Measurements from ENCODE around the gene CMSS1. TPM values are rescaled to one million over a fixed set of nuclear protein-coding genes. Genes with fewer than 3 reads are reported as not detected.

Gene CMSS1
- total RNA-seq, 1 experiment from 2014 or later = 41.6 TPM

DNA sequence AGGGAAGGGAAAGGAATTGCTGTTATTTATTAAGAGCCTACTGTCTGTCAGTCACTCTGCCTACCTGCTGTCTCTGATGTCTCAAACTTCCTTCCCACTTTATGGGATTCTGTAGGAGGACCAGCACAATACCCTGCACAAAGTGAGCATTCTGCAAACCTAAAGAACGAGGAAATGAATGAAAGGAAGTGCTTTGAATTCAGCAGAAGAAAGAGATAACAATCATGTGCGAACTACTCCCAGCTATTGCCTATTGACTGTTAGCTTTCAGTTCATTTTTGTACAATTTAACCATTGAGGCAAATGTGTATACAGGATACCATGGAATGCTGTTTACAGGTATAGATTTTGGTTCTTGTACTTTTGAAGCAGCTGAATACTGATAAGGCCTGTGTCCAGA is 66.8 kb downstream of the CMSS1 start:
- no peaks in the 10 kb centered on the region for H3K36me3 ChIP-seq (ENCODE audit: insufficient read depth, low read length)
- H3K27me3 ChIP-seq (ENCODE audit: low read length) = no peaks in the 10 kb centered on the region
- H3K9ac ChIP-seq (ENCODE audit: low read length) = no peak overlapping the region
- H3K9me2 ChIP-seq (replicated peaks; ENCODE audit: insufficient read depth, low read length) = no peaks in the 10 kb centered on the region
- H3K4me1 ChIP-seq (ENCODE audit: low read length) = no peaks in the 10 kb centered on the region
- no peak overlapping the region for H3K4me2 ChIP-seq (ENCODE audit: low read depth, low read length, poor library complexity, severe bottlenecking)
- no peak overlapping the region for H3K27ac ChIP-seq (ENCODE audit: low read length)
- no peak overlapping the region for H3K4me3 ChIP-seq (ENCODE audit: low read length)
- H3K9me3 ChIP-seq (ENCODE audit: low read length) = no peaks in the 10 kb centered on the region
- H2AFZ ChIP-seq (ENCODE audit: low read length) = no peak overlapping the region
- no peak for DNase-seq
- peaks cover 41% of the 10 kb centered on the region for H4K20me1 ChIP-seq (ENCODE audit: insufficient read depth, low read depth, low read length)
- H3K79me2 ChIP-seq (ENCODE audit: low read length) = no peaks in the 10 kb centered on the region

DNA sequence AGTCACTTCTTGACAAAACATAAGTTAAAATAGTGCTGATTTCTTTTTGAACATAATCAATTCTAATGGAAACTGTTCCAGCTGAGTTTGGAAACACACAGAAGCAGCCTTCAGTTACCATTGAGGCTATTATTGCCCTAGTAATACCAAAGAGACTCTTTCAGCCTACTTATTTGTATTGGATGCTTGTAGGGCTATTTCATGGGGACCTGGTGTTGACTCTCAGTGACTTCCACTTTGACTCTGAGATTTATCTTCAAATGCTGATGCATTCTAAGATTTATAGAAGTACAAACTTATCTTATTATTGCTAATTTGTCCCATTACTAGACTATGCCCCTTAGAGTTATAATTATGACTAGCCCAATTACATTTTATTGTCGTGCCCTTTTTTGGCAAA is 67.4 kb downstream of the CMSS1 start:
- Histone ChIP-seq H3K9me3 (ENCODE audit: low read length) (no peaks in the 10 kb centered on the region), H3K9me2 (replicated peaks; ENCODE audit: insufficient read depth, low read length) (no peaks in the 10 kb centered on the region), H3K36me3 (ENCODE audit: insufficient read depth, low read length) (no peaks in the 10 kb centered on the region), H3K79me2 (ENCODE audit: low read length) (no peaks in the 10 kb centered on the region), H3K4me1 (ENCODE audit: low read length) (no peaks in the 10 kb centered on the region), H3K27me3 (ENCODE audit: low read length) (no peaks in the 10 kb centered on the region), H3K9ac (ENCODE audit: low read length) (no peak overlapping the region), H2AFZ (ENCODE audit: low read length) (no peak overlapping the region), H3K4me3 (ENCODE audit: low read length) (no peak overlapping the region), H3K4me2 (ENCODE audit: low read depth, low read length, poor library complexity, severe bottlenecking) (no peak overlapping the region), H4K20me1 (ENCODE audit: insufficient read depth, low read depth, low read length) (peaks cover 38% of the 10 kb centered on the region), H3K27ac (ENCODE audit: low read length) (no peak overlapping the region)
- DNase-seq = no peak

- Histone ChIP-seq H3K9me2 (replicated peaks; ENCODE audit: insufficient read depth, low read length) (no peaks in the 10 kb centered on the region), H3K36me3 (ENCODE audit: insufficient read depth, low read length) (no peaks in the 10 kb centered on the region), H3K9me3 (ENCODE audit: low read length) (no peaks in the 10 kb centered on the region), H4K20me1 (ENCODE audit: insufficient read depth, low read depth, low read length) (peaks cover 36% of the 10 kb centered on the region), H3K27ac (ENCODE audit: low read length) (no peak overlapping the region), H3K4me3 (ENCODE audit: low read length) (no peak overlapping the region), H3K9ac (ENCODE audit: low read length) (no peak overlapping the region), H3K4me1 (ENCODE audit: low read length) (no peaks in the 10 kb centered on the region), H3K27me3 (ENCODE audit: low read length) (no peaks in the 10 kb centered on the region), H3K79me2 (ENCODE audit: low read length) (no peaks in the 10 kb centered on the region), H2AFZ (ENCODE audit: low read length) (no peak overlapping the region), H3K4me2 (ENCODE audit: low read depth, low read length, poor library complexity, severe bottlenecking) (no peak overlapping the region)
- no peak for DNase-seq
Observed at GRCh38 chr3:99885851-99886250, 68.2 kb downstream of the CMSS1 start.

GRCh38 chr3:99891610-99892285 is 74.1 kb downstream of the CMSS1 start:
- Histone ChIP-seq H2AFZ (ENCODE audit: low read length) (no peak overlapping the region), H3K9me3 (ENCODE audit: low read length) (no peaks in the 10 kb centered on the region), H3K27ac (ENCODE audit: low read length) (no peak overlapping the region), H3K4me3 (ENCODE audit: low read length) (no peak overlapping the region), H3K79me2 (ENCODE audit: low read length) (no peaks in the 10 kb centered on the region), H3K9ac (ENCODE audit: low read length) (no peak overlapping the region), H3K4me2 (ENCODE audit: low read depth, low read length, poor library complexity, severe bottlenecking) (no peak overlapping the region), H3K36me3 (ENCODE audit: insufficient read depth, low read length) (no peaks in the 10 kb centered on the region), H3K9me2 (replicated peaks; ENCODE audit: insufficient read depth, low read length) (no peaks in the 10 kb centered on the region), H3K27me3 (ENCODE audit: low read length) (no peaks in the 10 kb centered on the region), H3K4me1 (ENCODE audit: low read length) (no peaks in the 10 kb centered on the region), H4K20me1 (ENCODE audit: insufficient read depth, low read depth, low read length) (peaks cover 17% of the 10 kb centered on the region; the same call in 1 of the 2 replicates)
- no peak for DNase-seq

DNA sequence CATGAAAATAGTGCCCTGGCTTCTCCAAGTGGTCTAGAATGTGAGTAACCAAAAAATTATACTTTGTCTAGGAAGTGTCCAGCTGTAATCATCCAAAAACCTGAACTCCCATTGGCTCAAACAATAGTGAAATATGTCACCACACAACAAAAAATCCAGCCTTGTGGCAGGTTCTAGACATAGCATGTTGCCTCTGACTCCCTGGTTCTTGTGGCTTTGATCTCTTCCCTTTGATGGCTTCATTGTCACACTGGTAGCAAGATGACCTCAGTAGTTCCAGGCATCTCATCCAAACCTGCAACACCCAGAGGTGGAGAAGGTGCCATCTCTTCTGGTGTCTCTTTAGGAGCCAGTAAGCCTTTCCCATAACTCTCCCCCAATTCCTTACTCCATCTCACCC is 74.7 kb downstream of the CMSS1 start:
- Histone ChIP-seq H3K9me2 (replicated peaks; ENCODE audit: insufficient read depth, low read length) (no peaks in the 10 kb centered on the region), H3K4me1 (ENCODE audit: low read length) (no peaks in the 10 kb centered on the region), H3K79me2 (ENCODE audit: low read length) (no peaks in the 10 kb centered on the region), H3K4me3 (ENCODE audit: low read length) (no peak overlapping the region), H3K27ac (ENCODE audit: low read length) (no peak overlapping the region), H3K4me2 (ENCODE audit: low read depth, low read length, poor library complexity, severe bottlenecking) (no peak overlapping the region), H2AFZ (ENCODE audit: low read length) (no peak overlapping the region), H3K27me3 (ENCODE audit: low read length) (no peaks in the 10 kb centered on the region), H4K20me1 (ENCODE audit: insufficient read depth, low read depth, low read length) (peaks cover 19% of the 10 kb centered on the region; the same call in 1 of the 2 replicates), H3K36me3 (ENCODE audit: insufficient read depth, low read length) (no peaks in the 10 kb centered on the region), H3K9ac (ENCODE audit: low read length) (no peak overlapping the region), H3K9me3 (ENCODE audit: low read length) (no peaks in the 10 kb centered on the region)
- no peak for DNase-seq

DNA sequence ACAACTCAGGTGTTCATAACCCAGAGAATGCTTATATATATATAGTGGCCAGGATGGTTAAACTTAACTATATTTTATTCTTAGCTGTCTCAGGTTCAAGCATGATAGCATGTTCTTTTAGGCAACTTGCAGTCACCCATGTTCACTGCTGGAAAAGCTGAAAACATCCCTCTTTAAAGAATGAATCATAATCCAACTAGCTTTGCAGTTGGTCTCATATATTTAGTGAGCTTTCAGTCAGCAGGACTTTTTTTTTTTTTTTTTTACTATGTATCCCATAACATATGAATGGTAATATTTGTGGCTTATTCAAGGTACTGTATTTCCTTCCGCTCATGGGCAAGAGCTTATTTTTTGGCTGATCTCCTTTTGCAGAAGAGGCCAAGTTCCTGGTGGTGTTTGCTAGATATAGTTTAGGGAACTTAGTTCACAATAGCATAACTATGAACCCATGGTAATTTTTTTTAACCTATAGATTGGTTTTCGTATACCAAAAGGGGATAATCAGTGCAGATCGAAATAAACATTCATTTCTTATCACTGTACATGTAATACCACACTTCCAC is 77.6 kb downstream of the CMSS1 start:
- Histone ChIP-seq H3K27me3 (ENCODE audit: low read length) (no peaks in the 10 kb centered on the region), H3K4me3 (ENCODE audit: low read length) (no peak overlapping the region), H3K27ac (ENCODE audit: low read length) (no peak overlapping the region), H2AFZ (ENCODE audit: low read length) (no peak overlapping the region), H3K36me3 (ENCODE audit: insufficient read depth, low read length) (no peaks in the 10 kb centered on the region), H4K20me1 (ENCODE audit: insufficient read depth, low read depth, low read length) (peaks cover 19% of the 10 kb centered on the region; the same call in 1 of the 2 replicates), H3K9me2 (replicated peaks; ENCODE audit: insufficient read depth, low read length) (no peaks in the 10 kb centered on the region), H3K4me2 (ENCODE audit: low read depth, low read length, poor library complexity, severe bottlenecking) (no peak overlapping the region), H3K79me2 (ENCODE audit: low read length) (peaks cover 8% of the 10 kb centered on the region; the same call in 1 of the 2 replicates), H3K4me1 (ENCODE audit: low read length) (no peaks in the 10 kb centered on the region), H3K9ac (ENCODE audit: low read length) (no peak overlapping the region), H3K9me3 (ENCODE audit: low read length) (no peaks in the 10 kb centered on the region)
- DNase-seq = no peak

GRCh38 chr3:99895703-99896441 is 78.2 kb downstream of the CMSS1 start:
- H3K36me3 ChIP-seq (ENCODE audit: insufficient read depth, low read length) = no peaks in the 10 kb centered on the region
- no peak overlapping the region for H3K27ac ChIP-seq (ENCODE audit: low read length)
- H4K20me1 ChIP-seq (ENCODE audit: insufficient read depth, low read depth, low read length) = peaks cover 23% of the 10 kb centered on the region; the same call in 1 of the 2 replicates
- peaks cover 14% of the 10 kb centered on the region for H3K79me2 ChIP-seq (ENCODE audit: low read length)
- H2AFZ ChIP-seq (ENCODE audit: low read length) = no peak overlapping the region
- no peaks in the 10 kb centered on the region for H3K9me2 ChIP-seq (replicated peaks; ENCODE audit: insufficient read depth, low read length)
- no peak for DNase-seq
- H3K9me3 ChIP-seq (ENCODE audit: low read length) = no peaks in the 10 kb centered on the region
- no peak overlapping the region for H3K4me2 ChIP-seq (ENCODE audit: low read depth, low read length, poor library complexity, severe bottlenecking)
- H3K4me3 ChIP-seq (ENCODE audit: low read length) = no peak overlapping the region
- no peak overlapping the region for H3K9ac ChIP-seq (ENCODE audit: low read length)
- H3K4me1 ChIP-seq (ENCODE audit: low read length) = no peaks in the 10 kb centered on the region
- H3K27me3 ChIP-seq (ENCODE audit: low read length) = no peaks in the 10 kb centered on the region

DNA sequence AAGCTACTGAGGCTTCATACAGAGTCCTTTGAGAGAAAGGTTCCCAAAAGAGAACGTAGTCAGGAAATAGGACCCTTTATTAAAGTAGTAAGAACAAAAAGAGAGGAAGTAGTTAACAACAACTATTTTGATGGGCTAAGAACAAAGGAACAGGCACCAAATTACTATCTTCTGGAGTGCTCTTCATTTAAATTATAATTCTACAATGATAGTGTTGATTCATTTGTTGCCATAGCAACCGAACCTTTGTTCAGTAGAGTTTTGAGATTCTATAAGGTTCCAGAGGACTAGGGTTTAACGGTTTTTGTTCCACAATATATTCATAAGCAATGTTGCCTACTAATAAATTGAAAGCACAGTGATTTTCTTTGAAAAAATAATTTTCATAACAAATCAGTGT is 78.8 kb downstream of the CMSS1 start:
- H3K9me2 ChIP-seq (replicated peaks; ENCODE audit: insufficient read depth, low read length) = no peaks in the 10 kb centered on the region
- H3K4me1 ChIP-seq (ENCODE audit: low read length) = no peaks in the 10 kb centered on the region
- H4K20me1 ChIP-seq (ENCODE audit: insufficient read depth, low read depth, low read length) = peaks cover 22% of the 10 kb centered on the region; the same call in 1 of the 2 replicates
- no peak overlapping the region for H2AFZ ChIP-seq (ENCODE audit: low read length)
- no peak overlapping the region for H3K9ac ChIP-seq (ENCODE audit: low read length)
- no peak overlapping the region for H3K4me3 ChIP-seq (ENCODE audit: low read length)
- H3K36me3 ChIP-seq (ENCODE audit: insufficient read depth, low read length) = no peaks in the 10 kb centered on the region
- H3K9me3 ChIP-seq (ENCODE audit: low read length) = no peaks in the 10 kb centered on the region
- no peak overlapping the region for H3K4me2 ChIP-seq (ENCODE audit: low read depth, low read length, poor library complexity, severe bottlenecking)
- no peak for DNase-seq
- H3K27ac ChIP-seq (ENCODE audit: low read length) = no peak overlapping the region
- no peaks in the 10 kb centered on the region for H3K27me3 ChIP-seq (ENCODE audit: low read length)
- peaks cover 15% of the 10 kb centered on the region for H3K79me2 ChIP-seq (ENCODE audit: low read length)

Data from Karpas-422 (cell line).